ENCODE results near the gene GLS2. TPM values are rescaled to one million over a fixed set of nuclear protein-coding genes. Genes with fewer than 3 reads are reported as not detected.

GLS2 gene
- total RNA-seq (under 0.01 and 0.17 TPM in 2 replicates), polyA plus RNA-seq (0.03 and 0.08 TPM in 2 replicates), polyA minus RNA-seq (ENCODE audit: low replicate concordance) (0.78 TPM in 1 of 2 replicates, not detected in the other)
- polyA plus RNA-seq (2012) = 0.10 TPM in 1 of 2 replicates, not detected in the other

- Histone ChIP-seq H3K9ac (ENCODE audit: insufficient read depth, low read length) (no peak within 1 kb of the TSS), H4K20me1 (ENCODE audit: control insufficient read depth, extremely low read depth, insufficient read depth, low read length) (no peaks in the 10 kb centered on the region)
Observed at GRCh38 chr12:56488041-56488955, at the start of gene GLS2. TSS of gene GLS2 (minus strand) at chr12:56488161. CDS start at chr12:56488118, 43 bp downstream.

GRCh38 chr12:56537546-56537945 is 49.6 kb upstream of the GLS2 start:
- peaks cover 71% of the 10 kb centered on the region for H3K79me2 ChIP-seq (ENCODE audit: control insufficient read depth, insufficient read depth, low read length)
- no peak overlapping the region for H2AFZ ChIP-seq (ENCODE audit: low read length)
- no peak for DNase-seq (ENCODE audit: low read depth in 2 of 2)
- H3K36me3 ChIP-seq (ENCODE audit: control insufficient read depth, insufficient read depth, low read length) = no peaks in the 10 kb centered on the region
- no peak overlapping the region for H3K4me2 ChIP-seq (ENCODE audit: extremely low read depth, insufficient read depth, low read length)
- H3K4me1 ChIP-seq (ENCODE audit: control insufficient read depth, extremely low read depth, insufficient read depth, low read length) = peaks cover 3% of the 10 kb centered on the region
- no peak for TF ChIP-seq CTCF (conservative IDR thresholded peaks at IDR 0.05 in 1 of 2, IDR thresholded peaks at IDR 0.05 in 1 of 2; ENCODE audit: low read depth in 1 of 2, low read length in 2 of 2)
- no peak for TF ChIP-seq EZH2 (IDR thresholded peaks at IDR 0.05; ENCODE audit: low read length, missing control alignments)
- no peaks in the 10 kb centered on the region for H3K9me3 ChIP-seq (ENCODE audit: control insufficient read depth, insufficient read depth, low read depth, low read length)
- H3K27ac ChIP-seq (ENCODE audit: insufficient read depth, low read length) = no peak overlapping the region
- no peak overlapping the region for H3K4me3 ChIP-seq (replicated peaks in 1 of 4; ENCODE audit: control extremely low read depth in 1 of 4, insufficient read depth in 1 of 4, low read depth in 3 of 4, low read length in 4 of 4)
- H3K9ac ChIP-seq (ENCODE audit: insufficient read depth, low read length) = no peak overlapping the region
- no peaks in the 10 kb centered on the region for H3K27me3 ChIP-seq (ENCODE audit: control insufficient read depth, insufficient read depth, low read length)
- no peaks in the 10 kb centered on the region for H4K20me1 ChIP-seq (ENCODE audit: control insufficient read depth, extremely low read depth, insufficient read depth, low read length)

More at GRCh38 chr12:56488041-56488955, at the start of gene GLS2:
- peak within 1 kb of the TSS; percentile 65 for H2AFZ ChIP-seq (ENCODE audit: low read length)
- peak; percentile 69 to 73 for DNase-seq (ENCODE audit: low read depth in 2 of 2)
- no peaks in the 10 kb centered on the region for H3K9me3 ChIP-seq (ENCODE audit: control insufficient read depth, insufficient read depth, low read depth, low read length)
- no peak within 1 kb of the TSS for H3K27ac ChIP-seq (ENCODE audit: insufficient read depth, low read length)
- H3K4me2 ChIP-seq (ENCODE audit: extremely low read depth, insufficient read depth, low read length) = peak within 1 kb of the TSS; percentile 82
- TF ChIP-seq CTCF (conservative IDR thresholded peaks at IDR 0.05 in 1 of 2, IDR thresholded peaks at IDR 0.05 in 1 of 2; ENCODE audit: low read depth in 1 of 2, low read length in 2 of 2) = no peak
- no peak for TF ChIP-seq EZH2 (IDR thresholded peaks at IDR 0.05; ENCODE audit: low read length, missing control alignments)
- H3K27me3 ChIP-seq (ENCODE audit: control insufficient read depth, insufficient read depth, low read length) = peaks cover 41% of the 10 kb centered on the region
- peak within 1 kb of the TSS; percentile 30 to 56 (median 41) for H3K4me3 ChIP-seq (replicated peaks in 1 of 4; ENCODE audit: control extremely low read depth in 1 of 4, insufficient read depth in 1 of 4, low read depth in 3 of 4, low read length in 4 of 4)
- H3K36me3 ChIP-seq (ENCODE audit: control insufficient read depth, insufficient read depth, low read length) = no peaks in the 10 kb centered on the region
- H3K79me2 ChIP-seq (ENCODE audit: control insufficient read depth, insufficient read depth, low read length) = no peaks in the 10 kb centered on the region
- H3K4me1 ChIP-seq (ENCODE audit: control insufficient read depth, extremely low read depth, insufficient read depth, low read length) = peaks cover 4% of the 10 kb centered on the region

- H3K79me2 ChIP-seq (ENCODE audit: control insufficient read depth, insufficient read depth, low read length) = peaks cover 84% of the 10 kb centered on the region
- no peaks in the 10 kb centered on the region for H3K27me3 ChIP-seq (ENCODE audit: control insufficient read depth, insufficient read depth, low read length)
- no peak overlapping the region for H3K27ac ChIP-seq (ENCODE audit: insufficient read depth, low read length)
- H3K4me1 ChIP-seq (ENCODE audit: control insufficient read depth, extremely low read depth, insufficient read depth, low read length) = peaks cover 15% of the 10 kb centered on the region
- no peak overlapping the region for H3K4me3 ChIP-seq (replicated peaks in 1 of 4; ENCODE audit: control extremely low read depth in 1 of 4, insufficient read depth in 1 of 4, low read depth in 3 of 4, low read length in 4 of 4)
- peak in 1 of 2 donors; percentile 25 for DNase-seq (ENCODE audit: low read depth in 2 of 2)
- H3K36me3 ChIP-seq (ENCODE audit: control insufficient read depth, insufficient read depth, low read length) = no peaks in the 10 kb centered on the region
- H3K9ac ChIP-seq (ENCODE audit: insufficient read depth, low read length) = no peak overlapping the region
- peak overlapping the region; percentile 58 for H3K4me2 ChIP-seq (ENCODE audit: extremely low read depth, insufficient read depth, low read length)
- no peaks in the 10 kb centered on the region for H3K9me3 ChIP-seq (ENCODE audit: control insufficient read depth, insufficient read depth, low read depth, low read length)
- H2AFZ ChIP-seq (ENCODE audit: low read length) = no peak overlapping the region
- H4K20me1 ChIP-seq (ENCODE audit: control insufficient read depth, extremely low read depth, insufficient read depth, low read length) = no peaks in the 10 kb centered on the region
- no peak for TF ChIP-seq EZH2 (IDR thresholded peaks at IDR 0.05; ENCODE audit: low read length, missing control alignments)
- TF ChIP-seq CTCF (conservative IDR thresholded peaks at IDR 0.05 in 1 of 2, IDR thresholded peaks at IDR 0.05 in 1 of 2; ENCODE audit: low read depth in 1 of 2, low read length in 2 of 2) = no peak
Observed at GRCh38 chr12:56530390-56531055, 42.6 kb upstream of the GLS2 start.
